K562 (cell line): ENCODE results near the gene INTS13. TPM values are rescaled to one million over a fixed set of nuclear protein-coding genes. Genes with fewer than 3 reads are reported as not detected.

Experiments used
- BRD9 ChIP-seq: fragments of 450-650 bp; IDR thresholded peaks from 2 replicates; pipeline ENCODE4 v1.6.1; 2018; ENCODE audit warnings: low read depth; ENCODE audit not compliant: partially characterized antibody
- CXXC5 ChIP-seq: fragments of 250-450 bp; sonication (Bioruptor Pico); IDR thresholded peaks from 2 replicates; pipeline ENCODE4 v1.8.0; 2022; ENCODE audit warnings: inconsistent platforms, mild to moderate bottlenecking, moderate library complexity
- EZH2 ChIP-seq: IDR thresholded peaks from 2 replicates; pipeline ENCODE4 v1.6.1; 2012; ENCODE audit warnings: low read depth, mild to moderate bottlenecking, inconsistent platforms, low read length, borderline replicate concordance
- GABPB1 ChIP-seq: sonication (generic); formaldehyde crosslinking; IDR thresholded peaks from 2 replicates; pipeline ENCODE4 v1.8.0; 2022; ENCODE audit warnings: mild to moderate bottlenecking, missing genetic modification reagents
- GABPB2 ChIP-seq: fragments of 250-450 bp; sonication (Bioruptor Pico); conservative IDR thresholded peaks from 2 replicates; pipeline ENCODE4 v1.5.1; 2021; ENCODE audit warnings: mild to moderate bottlenecking
- HDAC3 ChIP-seq: fragments of 450-650 bp; IDR thresholded peaks from 2 replicates; pipeline ENCODE4 v1.6.1; 2018; ENCODE audit warnings: borderline replicate concordance, mild to moderate bottlenecking, moderate library complexity; ENCODE audit not compliant: partially characterized antibody
- KHSRP ChIP-seq: fragments of 450-650 bp; IDR thresholded peaks from 2 replicates; pipeline ENCODE4 v1.6.1; 2017
- MCM7 ChIP-seq, 2 experiments: fragments of 450-650 bp; IDR thresholded peaks; 2 replicates each; pipeline ENCODE4 v1.6.1; 2016 to 2018
- MEIS2 ChIP-seq: fragments of 450-650 bp; IDR thresholded peaks from 2 replicates; pipeline ENCODE4 v1.6.1; 2014; ENCODE audit warnings: mild to moderate bottlenecking; ENCODE audit not compliant: partially characterized antibody
- PHTF2 ChIP-seq: fragments of 250-450 bp; sonication (Bioruptor Pico); IDR thresholded peaks from 2 replicates; pipeline ENCODE4 v1.5.0; 2021; ENCODE audit warnings: mild to moderate bottlenecking
- RFX1 ChIP-seq: fragments of 450-650 bp; IDR thresholded peaks from 2 replicates; pipeline ENCODE4 v1.6.1; 2016; ENCODE audit warnings: mild to moderate bottlenecking, moderate library complexity
- SRSF1 ChIP-seq: fragments of 200-400 bp; formaldehyde crosslinking; IDR thresholded peaks from 2 replicates; pipeline ENCODE4 v1.6.1; 2017; ENCODE audit warnings: mild to moderate bottlenecking, low read depth, low read length, moderate library complexity
- TAF1 ChIP-seq: IDR thresholded peaks from 2 replicates; pipeline ENCODE4 v1.6.1; 2011; ENCODE audit warnings: mild to moderate bottlenecking, low read length, moderate library complexity; ENCODE audit not compliant: insufficient read depth, control insufficient read depth, severe bottlenecking; ENCODE audit errors: extremely low read depth
- TARDBP ChIP-seq: fragments of 450-650 bp; IDR thresholded peaks from 2 replicates; pipeline ENCODE4 v1.6.1; 2016
- ZBTB2 ChIP-seq: fragments of 450-650 bp; IDR thresholded peaks from 2 replicates; pipeline ENCODE4 v1.6.1; 2016; ENCODE audit warnings: antibody characterized with exemption
- ZNF174 ChIP-seq: fragments of 250-450 bp; sonication (Bioruptor Pico); IDR thresholded peaks from 2 replicates; pipeline ENCODE4 v1.4.0; 2020; ENCODE audit warnings: mild to moderate bottlenecking
- ZNF707 ChIP-seq: fragments of 250-450 bp; sonication (Bioruptor Pico); conservative IDR thresholded peaks from 2 replicates; pipeline ENCODE4 v1.8.0; 2022; ENCODE audit warnings: inconsistent platforms, mild to moderate bottlenecking, moderate library complexity
- polyA plus RNA-seq, 8 experiments: library from polyadenylated mRNA; depleted of rRNA in 4 of 8; stranded (reverse) in 5 of 8; unstranded in 3 of 8; fragments of >200 nt; fragmentation: Nextera tagmentation in 2 of 8; fragmentation: Illumina TruSeq in 1 of 8; extraction: Ambion mirVana in 2 of 8; extraction: Trizol in 1 of 8; gene quantifications; 2 replicates each; pipeline versions ENCODE4 v1.2.1 to v1.2.3, GENCODE V29; 2011 to 2014; ENCODE audit warnings: inconsistent platforms in 1 of 8, missing spikeins in 1 of 8
- total RNA-seq, 7 experiments: library from RNA; depleted of rRNA in 6 of 7; stranded (reverse); fragments of >200 nt in 6 of 7; fragmentation: Illumina TruSeq in 2 of 7; extraction: Trizol in 2 of 7; gene quantifications; 2 replicates each; pipeline versions ENCODE4 v1.2.1 to v1.2.3, GENCODE V29; 2011 to 2021; ENCODE audit warnings: low replicate concordance in 1 of 7
- TF ChIP-seq, protein P1 (sequence below): IDR thresholded peaks from 2 replicates; pipeline ENCODE4 v1.6.1; 2014; ENCODE audit warnings: antibody characterized with exemption
- TF ChIP-seq, protein P2 (sequence below): sonication (generic); formaldehyde crosslinking; IDR thresholded peaks from 2 replicates; pipeline ENCODE4 v1.8.0; 2022; ENCODE audit warnings: mild to moderate bottlenecking, missing genetic modification reagents
- TF ChIP-seq, protein P3 (sequence below): fragments of 250-450 bp; sonication (Bioruptor Pico); IDR thresholded peaks from 2 replicates; pipeline ENCODE4 v1.4.0; 2020
- TF ChIP-seq, protein P4 (sequence below): fragments of 200-800 bp; sonication (Bioruptor generic); IDR thresholded peaks from 2 replicates; pipeline ENCODE4 v1.6.1; 2017; ENCODE audit warnings: missing genetic modification characterization, missing compliant biosample characterization

The INTS13 gene
- total and polyA plus RNA-seq, 9 of the 15 experiments (the other 6 are each of a cell fraction or from before 2014, with no cell fraction given): 48.3 to 91.8 (median 78.1) TPM

DNA sequence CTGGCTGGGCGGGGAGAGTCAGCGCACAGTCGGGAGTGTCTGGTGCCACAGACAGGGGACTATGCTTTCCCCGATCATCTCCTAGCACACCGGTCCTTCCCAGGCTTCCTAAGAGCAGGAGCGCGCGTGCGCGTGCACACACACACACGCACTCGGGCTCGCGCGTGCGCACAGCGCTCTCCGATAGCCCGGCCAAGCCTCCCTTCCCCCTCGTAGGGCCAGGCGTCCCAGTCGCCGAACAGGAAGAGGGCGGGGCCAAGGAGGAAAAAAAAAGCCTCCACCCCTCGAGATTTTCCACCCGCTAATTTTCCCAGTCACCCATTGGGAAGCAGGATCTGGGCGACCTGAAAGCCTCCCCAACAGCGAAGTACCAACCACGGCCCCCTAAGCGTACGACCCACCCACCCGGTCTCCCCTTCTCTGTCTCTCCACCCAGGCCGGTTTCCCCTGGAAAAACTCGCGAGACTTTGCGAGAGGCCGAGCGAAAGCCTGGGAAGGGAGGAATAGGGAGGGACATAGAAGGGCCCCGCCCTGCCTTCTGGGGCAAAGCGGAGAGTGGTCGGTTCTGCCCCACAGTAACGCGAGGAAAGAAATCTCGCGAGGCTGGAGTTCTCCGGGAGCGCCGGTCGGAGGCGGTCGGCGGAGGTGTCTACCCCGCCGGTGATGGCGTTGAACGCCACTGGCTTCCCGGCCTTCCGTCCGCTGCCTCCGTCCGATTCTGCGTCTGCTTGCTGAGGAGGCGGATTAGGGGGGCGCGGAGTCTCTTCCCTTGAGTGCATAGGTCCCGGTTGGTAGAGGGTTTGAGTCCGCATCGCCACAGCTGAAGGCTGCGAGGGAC lies at the start of gene INTS13, which contains the start of gene FGFR1OP2 (continued):
- TF ChIP-seq, protein P1, sequence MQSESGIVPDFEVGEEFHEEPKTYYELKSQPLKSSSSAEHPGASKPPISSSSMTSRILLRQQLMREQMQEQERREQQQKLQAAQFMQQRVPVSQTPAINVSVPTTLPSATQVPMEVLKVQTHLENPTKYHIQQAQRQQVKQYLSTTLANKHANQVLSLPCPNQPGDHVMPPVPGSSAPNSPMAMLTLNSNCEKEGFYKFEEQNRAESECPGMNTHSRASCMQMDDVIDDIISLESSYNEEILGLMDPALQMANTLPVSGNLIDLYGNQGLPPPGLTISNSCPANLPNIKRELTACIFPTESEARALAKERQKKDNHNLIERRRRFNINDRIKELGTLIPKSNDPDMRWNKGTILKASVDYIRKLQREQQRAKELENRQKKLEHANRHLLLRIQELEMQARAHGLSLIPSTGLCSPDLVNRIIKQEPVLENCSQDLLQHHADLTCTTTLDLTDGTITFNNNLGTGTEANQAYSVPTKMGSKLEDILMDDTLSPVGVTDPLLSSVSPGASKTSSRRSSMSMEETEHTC: no peak; the same call in 1 of the 2 replicates
- TF ChIP-seq PHTF2 (CRISPR knock-in tag): no peak
- TF ChIP-seq, protein P2, sequence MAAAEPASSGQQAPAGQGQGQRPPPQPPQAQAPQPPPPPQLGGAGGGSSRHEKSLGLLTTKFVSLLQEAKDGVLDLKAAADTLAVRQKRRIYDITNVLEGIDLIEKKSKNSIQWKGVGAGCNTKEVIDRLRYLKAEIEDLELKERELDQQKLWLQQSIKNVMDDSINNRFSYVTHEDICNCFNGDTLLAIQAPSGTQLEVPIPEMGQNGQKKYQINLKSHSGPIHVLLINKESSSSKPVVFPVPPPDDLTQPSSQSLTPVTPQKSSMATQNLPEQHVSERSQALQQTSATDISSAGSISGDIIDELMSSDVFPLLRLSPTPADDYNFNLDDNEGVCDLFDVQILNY (CRISPR knock-in tag): no peak
- TF ChIP-seq ZNF707: no peak
- no peak; the same call in 1 of the 2 replicates for TF ChIP-seq GABPB1 (CRISPR knock-in tag)
- no peak for TF ChIP-seq BRD9
- TF ChIP-seq EZH2: no peak
- TF ChIP-seq, protein P3, sequence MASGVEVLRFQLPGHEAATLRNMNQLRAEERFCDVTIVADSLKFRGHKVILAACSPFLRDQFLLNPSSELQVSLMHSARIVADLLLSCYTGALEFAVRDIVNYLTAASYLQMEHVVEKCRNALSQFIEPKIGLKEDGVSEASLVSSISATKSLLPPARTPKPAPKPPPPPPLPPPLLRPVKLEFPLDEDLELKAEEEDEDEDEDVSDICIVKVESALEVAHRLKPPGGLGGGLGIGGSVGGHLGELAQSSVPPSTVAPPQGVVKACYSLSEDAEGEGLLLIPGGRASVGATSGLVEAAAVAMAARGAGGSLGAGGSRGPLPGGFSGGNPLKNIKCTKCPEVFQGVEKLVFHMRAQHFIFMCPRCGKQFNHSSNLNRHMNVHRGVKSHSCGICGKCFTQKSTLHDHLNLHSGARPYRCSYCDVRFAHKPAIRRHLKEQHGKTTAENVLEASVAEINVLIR: no peak
- no peak for TF ChIP-seq ZNF174 (CRISPR knock-in tag)
- TF ChIP-seq, protein P4, sequence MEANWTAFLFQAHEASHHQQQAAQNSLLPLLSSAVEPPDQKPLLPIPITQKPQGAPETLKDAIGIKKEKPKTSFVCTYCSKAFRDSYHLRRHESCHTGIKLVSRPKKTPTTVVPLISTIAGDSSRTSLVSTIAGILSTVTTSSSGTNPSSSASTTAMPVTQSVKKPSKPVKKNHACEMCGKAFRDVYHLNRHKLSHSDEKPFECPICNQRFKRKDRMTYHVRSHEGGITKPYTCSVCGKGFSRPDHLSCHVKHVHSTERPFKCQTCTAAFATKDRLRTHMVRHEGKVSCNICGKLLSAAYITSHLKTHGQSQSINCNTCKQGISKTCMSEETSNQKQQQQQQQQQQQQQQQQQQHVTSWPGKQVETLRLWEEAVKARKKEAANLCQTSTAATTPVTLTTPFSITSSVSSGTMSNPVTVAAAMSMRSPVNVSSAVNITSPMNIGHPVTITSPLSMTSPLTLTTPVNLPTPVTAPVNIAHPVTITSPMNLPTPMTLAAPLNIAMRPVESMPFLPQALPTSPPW (CRISPR knock-in tag): peak; percentile 71
- TF ChIP-seq SRSF1: no peak
- TF ChIP-seq TAF1: peak; percentile 91
- TF ChIP-seq TARDBP: no peak
- peak; percentile 98 for TF ChIP-seq ZBTB2
- no peak for TF ChIP-seq MCM7 (IDR thresholded peaks at IDR 0.05)
- TF ChIP-seq KHSRP: no peak
- TF ChIP-seq RFX1: no peak
- no peak for TF ChIP-seq GABPB2 (CRISPR knock-in tag)
- no peak for TF ChIP-seq HDAC3
- peak; percentile 96 for TF ChIP-seq MEIS2
- TF ChIP-seq CXXC5 (CRISPR knock-in tag): peak; percentile 78
